ENCODE measurements around the gene PHACTR3.

PHACTR3 gene

DNA sequence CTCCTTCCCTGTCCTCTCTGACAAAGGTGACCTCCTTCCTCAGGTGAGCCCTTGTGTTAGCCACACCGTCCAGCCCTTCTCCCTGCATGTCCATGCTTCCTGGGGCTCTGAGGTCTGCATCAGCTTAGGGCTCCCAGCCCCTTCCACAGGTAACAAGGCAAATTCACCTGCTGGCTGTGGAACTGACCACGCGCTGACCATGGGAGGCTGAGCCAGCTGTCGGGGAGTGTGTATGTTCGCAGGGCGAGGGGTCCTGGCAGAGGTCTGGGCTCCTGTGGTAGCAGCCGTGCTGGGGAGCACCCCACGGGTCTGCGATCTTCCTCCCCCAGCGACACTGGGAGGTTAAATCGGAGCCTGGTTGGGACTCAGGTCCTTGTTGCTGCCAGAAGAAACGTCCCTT, 136.7 kb downstream of the PHACTR3 start:
- Histone ChIP-seq H3K36me3 (ENCODE audit: control insufficient read depth, insufficient read depth, low read length) (no peaks in the 10 kb centered on the region), H3K4me3 (ENCODE audit: low read length) (no peak overlapping the region), H3K9me3 (ENCODE audit: control insufficient read depth, low read length) (no peaks in the 10 kb centered on the region), H3K4me1 (ENCODE audit: control insufficient read depth, insufficient read depth, low read length) (no peaks in the 10 kb centered on the region), H3K9ac (ENCODE audit: low read length) (no peak overlapping the region), H3K27me3 (ENCODE audit: control insufficient read depth, insufficient read depth, low read length) (peaks cover 2% of the 10 kb centered on the region)

DNA sequence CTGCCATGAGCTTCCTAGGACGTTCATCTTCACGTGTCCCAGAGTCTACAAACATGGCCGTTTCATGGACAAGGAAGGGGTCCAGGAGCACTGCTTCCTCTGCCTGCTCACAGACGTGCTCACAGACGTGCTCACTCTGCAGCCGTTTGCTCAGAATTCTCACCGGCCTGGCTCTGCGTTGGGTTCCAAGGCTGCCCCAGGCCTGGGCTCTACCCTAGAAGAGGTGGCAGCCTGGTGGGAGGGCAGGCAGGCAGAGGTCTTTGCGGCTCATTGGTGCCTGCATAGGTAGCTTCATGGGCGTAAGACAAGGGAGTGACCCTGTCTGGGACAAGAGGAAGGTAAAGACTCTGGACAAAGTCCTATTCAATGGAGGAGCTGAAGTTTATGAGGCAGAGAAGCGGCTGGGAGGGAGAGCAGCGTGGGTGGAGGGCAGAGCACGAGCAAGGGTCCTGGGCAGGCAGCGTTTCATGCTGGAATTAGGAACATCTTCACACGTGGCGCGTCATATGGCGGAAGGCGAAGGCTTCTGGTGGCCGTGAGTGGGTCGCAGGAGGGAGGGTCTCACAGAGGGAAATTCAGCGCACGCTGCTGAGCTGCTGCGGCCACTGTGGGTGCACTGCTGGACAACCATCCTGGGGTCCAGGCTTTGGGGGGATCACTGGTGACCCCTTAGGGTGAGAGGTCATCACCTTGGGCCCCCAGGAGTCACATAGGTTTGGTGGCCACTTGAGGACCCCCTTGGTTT, 138.2 kb downstream of the PHACTR3 start:
- no peaks in the 10 kb centered on the region for H3K36me3 ChIP-seq (ENCODE audit: control insufficient read depth, insufficient read depth, low read length)
- no peak overlapping the region for H3K9ac ChIP-seq (ENCODE audit: low read length)
- H3K4me3 ChIP-seq (ENCODE audit: low read length): no peak overlapping the region
- H3K4me1 ChIP-seq (ENCODE audit: control insufficient read depth, insufficient read depth, low read length): no peaks in the 10 kb centered on the region
- peaks cover 2% of the 10 kb centered on the region for H3K27me3 ChIP-seq (ENCODE audit: control insufficient read depth, insufficient read depth, low read length)
- H3K9me3 ChIP-seq (ENCODE audit: control insufficient read depth, low read length): no peaks in the 10 kb centered on the region

DNA sequence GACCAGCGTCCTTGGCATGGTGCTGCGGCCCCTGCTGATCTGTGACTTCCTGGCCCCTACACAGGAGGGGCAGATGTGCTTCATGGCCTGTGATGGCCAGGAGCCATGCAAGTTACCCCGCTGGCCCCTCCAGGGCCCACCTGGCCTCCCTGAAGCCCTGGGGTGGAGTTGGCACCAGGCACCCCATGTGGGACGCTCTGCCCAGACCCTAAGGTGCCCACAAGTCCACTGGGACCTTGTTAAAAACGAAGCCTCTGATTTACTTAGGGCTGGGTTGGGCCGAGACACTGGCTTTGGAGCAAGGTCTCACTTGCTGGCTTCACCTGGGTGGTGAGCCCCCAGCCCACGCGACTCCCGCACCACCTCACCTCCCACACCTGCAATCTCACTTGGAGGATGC, 139.0 kb downstream of the PHACTR3 start:
- Histone ChIP-seq H3K4me3 (ENCODE audit: low read length) (no peak overlapping the region), H3K4me1 (ENCODE audit: control insufficient read depth, insufficient read depth, low read length) (no peaks in the 10 kb centered on the region)

DNA sequence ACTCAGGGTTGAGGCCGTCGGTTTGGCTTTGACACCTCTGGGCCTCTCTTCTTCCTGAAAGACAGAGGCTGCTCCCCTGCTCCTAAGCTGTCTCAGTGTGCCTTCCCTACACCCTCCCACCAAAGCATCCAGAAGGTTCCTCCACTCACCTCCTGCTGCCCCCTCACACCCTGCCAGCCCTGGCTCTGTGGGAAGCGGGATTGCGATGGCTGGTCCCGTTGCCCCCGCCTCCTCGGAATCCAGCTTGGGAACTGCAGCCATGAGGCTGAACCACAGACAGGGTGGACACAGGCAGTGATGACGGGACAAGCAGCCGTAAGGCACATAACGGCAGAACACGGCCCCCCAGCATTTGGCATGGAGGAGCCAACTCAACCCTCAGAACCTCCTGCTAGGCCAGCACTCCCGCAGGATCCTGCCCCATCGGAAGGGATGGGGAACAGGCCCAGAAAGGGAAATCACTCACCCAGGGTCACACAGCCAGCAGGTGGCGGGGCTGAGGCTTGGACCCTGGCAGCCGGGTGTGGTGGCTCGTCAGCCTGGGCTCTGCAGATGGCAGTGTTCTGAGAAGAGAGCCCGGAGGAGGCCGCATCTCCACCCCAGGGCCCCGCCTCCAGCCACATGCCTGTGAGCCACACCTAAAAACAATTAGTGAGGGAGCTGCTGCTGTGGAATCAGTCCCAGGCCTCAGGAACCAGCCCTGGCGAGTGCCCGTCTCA, 139.6 kb downstream of the PHACTR3 start:
- peaks cover 2% of the 10 kb centered on the region for H3K27me3 ChIP-seq (ENCODE audit: control insufficient read depth, insufficient read depth, low read length)
- H3K4me3 ChIP-seq (ENCODE audit: low read length): no peak overlapping the region
- no peaks in the 10 kb centered on the region for H3K36me3 ChIP-seq (ENCODE audit: control insufficient read depth, insufficient read depth, low read length)
- no peak overlapping the region for H3K9ac ChIP-seq (ENCODE audit: low read length)
- H3K9me3 ChIP-seq (ENCODE audit: control insufficient read depth, low read length): no peaks in the 10 kb centered on the region
- H3K4me1 ChIP-seq (ENCODE audit: control insufficient read depth, insufficient read depth, low read length): no peaks in the 10 kb centered on the region

More for the DNA sequence above, 139.0 kb downstream of the PHACTR3 start:
- Histone ChIP-seq H3K9me3 (ENCODE audit: control insufficient read depth, low read length) (no peaks in the 10 kb centered on the region), H3K36me3 (ENCODE audit: control insufficient read depth, insufficient read depth, low read length) (no peaks in the 10 kb centered on the region), H3K9ac (ENCODE audit: low read length) (no peak overlapping the region), H3K27me3 (ENCODE audit: control insufficient read depth, insufficient read depth, low read length) (peaks cover 2% of the 10 kb centered on the region)

DNA sequence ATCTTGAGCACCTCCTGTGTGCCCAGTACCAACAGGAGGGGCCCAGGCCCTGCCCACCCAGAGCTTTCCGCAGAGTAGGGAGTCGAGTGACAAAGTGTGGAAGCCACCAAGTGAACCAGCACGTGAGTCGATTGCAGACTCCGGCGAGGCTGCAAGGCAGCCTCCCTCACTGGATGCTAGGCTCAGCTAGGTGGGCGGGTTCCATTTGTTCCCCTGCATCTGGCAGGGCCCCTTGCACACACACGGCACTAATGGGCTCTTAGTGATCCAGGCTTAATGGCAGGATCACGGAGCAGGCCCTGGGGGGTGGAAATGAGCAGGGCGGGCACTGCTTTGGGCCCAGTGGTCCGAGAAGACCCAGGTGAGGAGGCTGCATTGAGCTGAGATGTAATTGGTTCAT, 140.4 kb downstream of the PHACTR3 start:
- no peaks in the 10 kb centered on the region for H3K9me3 ChIP-seq (ENCODE audit: control insufficient read depth, low read length)
- no peaks in the 10 kb centered on the region for H3K4me1 ChIP-seq (ENCODE audit: control insufficient read depth, insufficient read depth, low read length)

DNA sequence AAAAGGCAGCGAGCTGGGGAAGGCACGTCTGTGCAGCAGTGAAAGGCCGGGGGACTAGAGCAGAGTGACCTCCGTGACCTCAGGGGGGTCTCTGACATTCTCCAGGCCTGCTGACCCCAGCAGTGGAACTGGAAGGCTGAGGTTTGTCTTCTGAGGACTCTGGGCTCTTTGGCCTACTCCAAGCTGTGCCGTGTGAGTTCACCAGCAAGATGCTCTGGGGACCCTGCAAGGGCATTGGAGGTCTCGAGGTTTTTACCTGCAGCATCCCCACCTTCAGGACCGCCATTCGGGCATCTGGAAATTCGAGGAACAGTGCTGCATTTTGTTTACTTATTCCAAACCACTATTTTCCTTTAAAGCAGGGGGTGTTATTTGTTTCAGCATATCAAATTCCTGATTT, 140.9 kb downstream of the PHACTR3 start:
- Histone ChIP-seq H3K9me3 (ENCODE audit: control insufficient read depth, low read length) (no peaks in the 10 kb centered on the region), H3K36me3 (ENCODE audit: control insufficient read depth, insufficient read depth, low read length) (no peaks in the 10 kb centered on the region), H3K27me3 (ENCODE audit: control insufficient read depth, insufficient read depth, low read length) (peaks cover 2% of the 10 kb centered on the region), H3K9ac (ENCODE audit: low read length) (no peak overlapping the region), H3K4me1 (ENCODE audit: control insufficient read depth, insufficient read depth, low read length) (no peaks in the 10 kb centered on the region), H3K4me3 (ENCODE audit: low read length) (no peak overlapping the region)

More for the DNA sequence above, 140.4 kb downstream of the PHACTR3 start:
- Histone ChIP-seq H3K4me3 (ENCODE audit: low read length) (no peak overlapping the region), H3K36me3 (ENCODE audit: control insufficient read depth, insufficient read depth, low read length) (no peaks in the 10 kb centered on the region), H3K27me3 (ENCODE audit: control insufficient read depth, insufficient read depth, low read length) (peaks cover 2% of the 10 kb centered on the region), H3K9ac (ENCODE audit: low read length) (no peak overlapping the region)

DNA sequence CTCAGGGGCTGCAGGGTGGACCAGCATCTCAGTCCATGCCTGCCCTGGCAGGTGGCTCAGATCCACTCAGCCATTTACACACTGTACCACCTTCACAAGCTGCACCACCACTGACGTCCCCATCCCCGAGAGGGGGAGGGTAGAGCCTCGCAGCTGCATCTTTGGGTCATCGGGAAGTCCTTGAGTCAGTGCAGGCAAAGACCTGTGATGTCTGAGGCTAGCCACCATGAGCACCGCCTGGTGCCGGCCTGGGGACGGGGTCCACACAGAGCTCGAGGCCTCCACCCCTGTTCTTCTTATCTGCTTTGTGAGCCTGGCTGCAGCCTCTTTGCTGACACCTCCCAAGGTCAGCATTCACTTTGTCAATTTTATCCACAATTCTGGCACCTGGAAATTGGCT, 141.4 kb downstream of the PHACTR3 start:
- Histone ChIP-seq H3K9ac (ENCODE audit: low read length) (no peak overlapping the region), H3K27me3 (ENCODE audit: control insufficient read depth, insufficient read depth, low read length) (peaks cover 3% of the 10 kb centered on the region), H3K9me3 (ENCODE audit: control insufficient read depth, low read length) (no peaks in the 10 kb centered on the region), H3K4me3 (ENCODE audit: low read length) (no peak overlapping the region), H3K4me1 (ENCODE audit: control insufficient read depth, insufficient read depth, low read length) (no peaks in the 10 kb centered on the region), H3K36me3 (ENCODE audit: control insufficient read depth, insufficient read depth, low read length) (no peaks in the 10 kb centered on the region)

DNA sequence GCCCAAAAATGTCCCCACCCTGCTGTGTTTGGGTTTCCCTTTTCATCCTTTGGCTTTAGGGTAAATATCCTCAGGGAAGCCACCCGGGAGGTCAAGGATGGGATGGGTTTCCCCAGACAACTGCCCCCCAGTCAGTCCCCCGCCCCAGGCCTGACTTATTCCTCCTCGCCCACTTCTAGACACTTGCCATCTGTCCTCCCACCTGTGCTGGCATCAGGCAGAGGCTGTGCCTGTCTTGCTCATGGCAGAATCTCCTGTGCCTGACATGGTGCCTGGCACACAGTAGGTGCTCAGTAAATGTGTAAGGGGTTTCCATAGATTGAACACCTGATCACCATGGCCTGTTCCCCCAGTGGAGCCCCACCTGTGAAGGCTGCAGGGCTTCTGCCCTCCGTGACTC, 141.8 kb downstream of the PHACTR3 start:
- H3K36me3 ChIP-seq (ENCODE audit: control insufficient read depth, insufficient read depth, low read length): no peaks in the 10 kb centered on the region
- no peaks in the 10 kb centered on the region for H3K4me1 ChIP-seq (ENCODE audit: control insufficient read depth, insufficient read depth, low read length)
- H3K9me3 ChIP-seq (ENCODE audit: control insufficient read depth, low read length): no peaks in the 10 kb centered on the region
- H3K4me3 ChIP-seq (ENCODE audit: low read length): no peak overlapping the region
- peaks cover 5% of the 10 kb centered on the region for H3K27me3 ChIP-seq (ENCODE audit: control insufficient read depth, insufficient read depth, low read length)
- no peak overlapping the region for H3K9ac ChIP-seq (ENCODE audit: low read length)

DNA sequence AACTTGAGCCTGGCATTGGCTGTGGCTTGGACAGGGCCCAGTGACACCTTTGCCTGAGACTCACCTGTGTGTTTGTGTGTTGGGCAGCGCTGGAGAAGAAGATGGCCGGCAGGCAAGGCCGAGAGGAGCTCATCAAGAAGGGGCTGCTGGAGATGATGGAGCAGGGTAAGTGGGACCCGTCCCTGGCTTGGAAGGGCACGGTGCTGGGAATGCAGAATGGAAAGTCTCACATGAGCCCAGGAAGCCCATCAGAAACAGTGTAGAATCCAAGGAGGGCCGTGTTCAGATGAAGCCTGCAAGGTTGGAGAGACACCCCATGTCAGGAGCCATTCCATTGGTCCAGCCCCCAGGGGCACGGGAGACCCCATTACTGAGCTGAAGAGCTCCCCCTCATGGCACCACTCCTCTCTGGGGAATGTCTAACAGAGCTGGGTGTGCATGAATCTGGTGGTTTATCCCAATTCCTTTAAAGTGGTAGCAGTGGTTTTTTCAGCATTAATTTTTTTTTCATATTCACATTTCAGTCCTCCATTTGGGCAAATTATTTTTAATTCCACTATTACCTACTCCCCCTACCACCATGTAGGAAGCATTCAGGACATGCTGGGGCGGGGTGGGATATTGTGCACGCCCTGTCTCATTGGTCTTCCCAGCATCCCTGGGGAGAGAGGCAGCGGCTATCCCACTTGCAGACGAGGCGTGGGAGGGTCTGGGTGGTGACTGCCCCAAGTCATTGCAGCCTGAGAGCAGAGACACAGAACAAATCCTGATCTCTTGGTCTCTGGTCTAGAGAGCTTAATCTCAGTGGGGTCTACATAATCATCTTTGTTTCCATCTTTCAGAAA, 143.6 kb downstream of the PHACTR3 start:
- Histone ChIP-seq H3K9ac (ENCODE audit: low read length) (no peak overlapping the region), H3K9me3 (ENCODE audit: control insufficient read depth, low read length) (no peaks in the 10 kb centered on the region), H3K4me1 (ENCODE audit: control insufficient read depth, insufficient read depth, low read length) (peaks cover 3% of the 10 kb centered on the region), H3K36me3 (ENCODE audit: control insufficient read depth, insufficient read depth, low read length) (no peaks in the 10 kb centered on the region), H3K4me3 (ENCODE audit: low read length) (no peak overlapping the region), H3K27me3 (ENCODE audit: control insufficient read depth, insufficient read depth, low read length) (peaks cover 9% of the 10 kb centered on the region)

DNA sequence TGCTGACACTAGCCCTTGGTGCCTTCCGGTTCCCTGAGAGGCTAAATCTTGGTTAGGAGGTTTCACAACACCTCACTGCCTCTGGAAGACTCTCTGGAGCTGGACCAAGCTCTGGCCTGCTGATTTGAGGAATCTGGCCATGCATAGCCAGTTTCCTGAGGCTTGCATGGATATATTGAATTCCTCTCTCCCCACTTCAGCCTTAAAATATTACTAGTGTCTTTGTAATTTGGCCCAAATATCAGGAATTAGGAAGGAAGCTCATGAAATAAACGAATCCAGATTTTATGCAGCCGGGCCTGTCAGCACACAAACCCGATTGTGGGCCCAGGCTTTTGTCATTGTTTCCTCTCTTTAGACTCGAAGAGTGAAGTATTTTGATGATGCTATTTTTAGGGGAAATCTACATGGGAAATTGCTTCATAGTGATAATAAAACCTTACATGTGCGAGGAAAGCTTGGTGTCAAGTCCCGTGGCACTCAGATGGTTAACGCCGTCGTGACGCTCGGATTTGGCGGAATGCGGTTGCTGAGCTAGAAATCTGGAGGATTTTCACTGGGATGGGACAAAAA, 144.4 kb downstream of the PHACTR3 start:
- peaks cover 9% of the 10 kb centered on the region for H3K27me3 ChIP-seq (ENCODE audit: control insufficient read depth, insufficient read depth, low read length)

DNA sequence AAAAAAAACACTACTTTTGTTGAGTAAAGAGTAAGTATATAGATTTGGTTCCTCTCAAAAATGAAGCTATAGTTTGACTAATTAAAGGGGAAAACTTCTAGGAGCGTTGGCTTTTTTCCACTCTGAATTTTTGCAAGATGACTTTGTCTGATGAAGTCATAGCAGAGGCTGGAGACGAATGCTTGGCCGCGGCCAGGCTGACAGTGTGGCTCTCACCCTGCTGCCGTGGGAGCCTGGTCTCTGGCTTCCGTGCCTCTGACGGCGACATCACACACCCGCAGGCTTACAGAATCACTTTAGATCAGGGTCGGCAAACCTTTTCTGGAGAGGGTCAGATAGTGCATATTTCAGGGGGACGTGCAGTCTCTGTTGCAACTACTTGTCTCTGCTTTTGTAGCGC, 145.0 kb downstream of the PHACTR3 start:
- Histone ChIP-seq H3K9me3 (ENCODE audit: control insufficient read depth, low read length) (no peaks in the 10 kb centered on the region), H3K4me1 (ENCODE audit: control insufficient read depth, insufficient read depth, low read length) (peaks cover 3% of the 10 kb centered on the region), H3K27me3 (ENCODE audit: control insufficient read depth, insufficient read depth, low read length) (peaks cover 9% of the 10 kb centered on the region), H3K4me3 (ENCODE audit: low read length) (no peak overlapping the region), H3K9ac (ENCODE audit: low read length) (no peak overlapping the region), H3K36me3 (ENCODE audit: control insufficient read depth, insufficient read depth, low read length) (no peaks in the 10 kb centered on the region)

More for the DNA sequence above, 144.4 kb downstream of the PHACTR3 start:
- H3K9me3 ChIP-seq (ENCODE audit: control insufficient read depth, low read length): no peaks in the 10 kb centered on the region
- no peak overlapping the region for H3K9ac ChIP-seq (ENCODE audit: low read length)
- peaks cover 3% of the 10 kb centered on the region for H3K4me1 ChIP-seq (ENCODE audit: control insufficient read depth, insufficient read depth, low read length)
- no peaks in the 10 kb centered on the region for H3K36me3 ChIP-seq (ENCODE audit: control insufficient read depth, insufficient read depth, low read length)
- H3K4me3 ChIP-seq (ENCODE audit: low read length): no peak overlapping the region

Data from mucosa of stomach (tissue), 1 donor.